H9 (cell line): ENCODE results near the gene LPAR3. TPM values are rescaled to one million over a fixed set of nuclear protein-coding genes. Genes with fewer than 3 reads are reported as not detected.

Experiments
- DNase-seq: peaks from one replicate; pipeline ENCODE4 v3.0.0-alpha.2; 2017
- H2AFZ ChIP-seq: one replicate; pipeline ENCODE4 v1.6.1; 2013; ENCODE audit warnings: mild to moderate bottlenecking, low read length, control low read depth, moderate library complexity
- H2AK5ac ChIP-seq: 2 replicates; pipeline ENCODE4 v1.6.1; 2013; ENCODE audit warnings: low read length, control low read depth, mixed read lengths; ENCODE audit not compliant: insufficient read length
- H2BK120ac ChIP-seq: one replicate; pipeline ENCODE4 v1.6.1; 2013; ENCODE audit warnings: low read depth, mild to moderate bottlenecking, low read length, control low read depth, inconsistent platforms; ENCODE audit not compliant: poor library complexity, severe bottlenecking
- H2BK12ac ChIP-seq: 2 replicates; pipeline ENCODE4 v1.6.1; 2013; ENCODE audit warnings: low read length, control low read depth, mixed read lengths, low read depth; ENCODE audit not compliant: insufficient read length
- H2BK15ac ChIP-seq: 2 replicates; pipeline ENCODE4 v1.6.1; 2013; ENCODE audit warnings: low read depth, low read length, control low read depth
- H2BK20ac ChIP-seq: one replicate; pipeline ENCODE4 v1.6.1; 2013; ENCODE audit warnings: low read depth, mild to moderate bottlenecking, low read length, control low read depth, inconsistent platforms; ENCODE audit not compliant: poor library complexity, severe bottlenecking
- H2BK5ac ChIP-seq: 2 replicates; pipeline ENCODE4 v1.6.1; 2013; ENCODE audit warnings: low read length, control low read depth, mixed read lengths; ENCODE audit not compliant: insufficient read length
- H3K14ac ChIP-seq: 2 replicates; pipeline ENCODE4 v1.6.1; 2013; ENCODE audit warnings: low read length, control low read depth; ENCODE audit not compliant: insufficient read depth
- H3K18ac ChIP-seq: 2 replicates; pipeline ENCODE4 v1.6.1; 2013; ENCODE audit warnings: low read depth, mild to moderate bottlenecking, mixed read lengths, low read length, control low read depth; ENCODE audit not compliant: insufficient read length
- H3K23ac ChIP-seq: 2 replicates; pipeline ENCODE4 v1.6.1; 2013; ENCODE audit warnings: low read length, control low read depth, mixed read lengths, low read depth; ENCODE audit not compliant: insufficient read length
- H3K23me2 ChIP-seq: 2 replicates; pipeline ENCODE4 v1.6.1; 2013; ENCODE audit warnings: low read depth, mild to moderate bottlenecking, mixed read lengths, low read length, control low read depth; ENCODE audit not compliant: insufficient read length, poor library complexity, severe bottlenecking
- H3K27ac ChIP-seq: 2 replicates; pipeline ENCODE4 v1.5.1; 2013; ENCODE audit warnings: low read length, control low read depth, mixed read lengths, low read depth; ENCODE audit not compliant: insufficient read length
- H3K27me3 ChIP-seq: 2 replicates; pipeline ENCODE4 v1.6.1; 2013; ENCODE audit warnings: low read length, control low read depth, inconsistent platforms; ENCODE audit not compliant: insufficient read depth
- H3K4ac ChIP-seq: 2 replicates; pipeline ENCODE4 v1.6.1; 2013; ENCODE audit warnings: low read depth, mild to moderate bottlenecking, control low read depth, inconsistent platforms, low read length, moderate library complexity
- H3K4me1 ChIP-seq: 2 replicates; pipeline ENCODE4 v1.6.1; 2013; ENCODE audit warnings: low read length, control low read depth, inconsistent platforms; ENCODE audit not compliant: insufficient read depth
- H3K4me2 ChIP-seq: 2 replicates; pipeline ENCODE4 v1.6.1; 2013; ENCODE audit warnings: low read length, control low read depth, mixed read lengths; ENCODE audit not compliant: insufficient read length, insufficient read depth
- H3K56ac ChIP-seq: 2 replicates; pipeline ENCODE4 v1.6.1; 2013; ENCODE audit warnings: low read depth, mild to moderate bottlenecking, mixed read lengths, low read length, control low read depth; ENCODE audit not compliant: insufficient read length
- H3K79me1 ChIP-seq: 2 replicates; pipeline ENCODE4 v1.6.1; 2013; ENCODE audit warnings: low read depth, mild to moderate bottlenecking, moderate library complexity, low read length, control low read depth, inconsistent platforms; ENCODE audit not compliant: insufficient read depth, poor library complexity, severe bottlenecking
- H3K79me2 ChIP-seq: 2 replicates; pipeline ENCODE4 v1.6.1; 2013; ENCODE audit warnings: low read length, control low read depth, inconsistent platforms; ENCODE audit not compliant: insufficient read depth
- H3K9ac ChIP-seq: 2 replicates; pipeline ENCODE4 v1.6.1; 2013; ENCODE audit warnings: low read length, control low read depth, mixed read lengths; ENCODE audit not compliant: insufficient read length; ENCODE audit errors: extremely low read depth
- H3K9me3 ChIP-seq: one replicate; pipeline ENCODE4 v1.6.1; 2013; ENCODE audit warnings: low read depth, low read length, inconsistent platforms; ENCODE audit not compliant: control insufficient read depth
- H3T11ph ChIP-seq: one replicate; pipeline ENCODE4 v1.6.1; 2013; ENCODE audit warnings: mild to moderate bottlenecking, low read length, control low read depth, inconsistent platforms
- H4K20me1 ChIP-seq: one replicate; pipeline ENCODE4 v1.6.1; 2013; ENCODE audit not compliant: control insufficient read depth, insufficient read length, insufficient read depth
- H4K5ac ChIP-seq: 2 replicates; pipeline ENCODE4 v1.6.1; 2013; ENCODE audit warnings: low read depth, mild to moderate bottlenecking, mixed read lengths, low read length, control low read depth; ENCODE audit not compliant: insufficient read length
- H4K8ac ChIP-seq: replicated peaks from 2 replicates; pipeline ENCODE4 v1.6.1; 2013; ENCODE audit warnings: low read length, control low read depth, mixed read lengths, low read depth; ENCODE audit not compliant: insufficient read length
- H4K91ac ChIP-seq: 2 replicates; pipeline ENCODE4 v1.6.1; 2013; ENCODE audit warnings: low read depth, mild to moderate bottlenecking, moderate library complexity, mixed read lengths, low read length, control low read depth; ENCODE audit not compliant: insufficient read length
- H3K27ac Mint-ChIP-seq, 3 experiments: 2 replicates in 2 of 3; 3 replicates in 1 of 3; pipeline ENCODE4 v1.8.0; 2020 to 2021; ENCODE audit warnings: mixed read lengths in 3 of 3, mild to moderate bottlenecking in 1 of 3, moderate library complexity in 1 of 3
- H3K27me3 Mint-ChIP-seq: 2 replicates; pipeline ENCODE4 v1.8.0; 2021; ENCODE audit warnings: low read depth, mild to moderate bottlenecking, moderate library complexity, mixed read lengths
- H3K36me3 Mint-ChIP-seq, 3 experiments: 2 replicates in 2 of 3; 3 replicates in 1 of 3; pipeline ENCODE4 v1.8.0; 2020 to 2021; ENCODE audit warnings: low read depth in 3 of 3, mixed read lengths in 3 of 3; ENCODE audit not compliant: insufficient read depth in 1 of 3
- H3K4me1 Mint-ChIP-seq, 2 experiments: 2 replicates each; pipeline ENCODE4 v1.8.0; 2020; ENCODE audit warnings: mixed read lengths in 2 of 2
- H3K4me3 Mint-ChIP-seq, 2 experiments: 2 replicates in 1 of 2; 3 replicates in 1 of 2; pipeline ENCODE4 v1.8.0; 2020 to 2021; ENCODE audit warnings: mild to moderate bottlenecking in 2 of 2, mixed read lengths in 2 of 2, moderate library complexity in 1 of 2
- H3K9me3 Mint-ChIP-seq, 2 experiments: 2 replicates in 1 of 2; 3 replicates in 1 of 2; pipeline ENCODE4 v1.8.0; 2020; ENCODE audit warnings: mild to moderate bottlenecking in 2 of 2, mixed read lengths in 2 of 2, moderate library complexity in 1 of 2
- WGBS: extraction: QIAGEN DNeasy Blood & Tissue Kit; methylation state at CpG from one replicate; pipeline ENCODE4 v1.1.7; 2013; ENCODE audit warnings: missing lambda C conversion rate, low lambda C conversion rate, mixed read lengths; ENCODE audit not compliant: insufficient read length; ENCODE audit errors: extremely low coverage; 5-methylcytosine and 5-hydroxymethylcytosine counted together
- total RNA-seq: library from RNA; stranded (reverse); gene quantifications from 2 replicates; pipeline ENCODE4 v1.2.1, GENCODE V29; 2021
- TF ChIP-seq, protein P1 (sequence below): fragments of 200-600 bp; sonication (generic); conservative IDR thresholded peaks from 3 replicates; pipeline ENCODE4 v1.8.0; 2021; ENCODE audit warnings: antibody characterized with exemption, mild to moderate bottlenecking

Gene LPAR3
- total RNA-seq, 1 experiment from 2014 or later: 3.0 TPM

DNA sequence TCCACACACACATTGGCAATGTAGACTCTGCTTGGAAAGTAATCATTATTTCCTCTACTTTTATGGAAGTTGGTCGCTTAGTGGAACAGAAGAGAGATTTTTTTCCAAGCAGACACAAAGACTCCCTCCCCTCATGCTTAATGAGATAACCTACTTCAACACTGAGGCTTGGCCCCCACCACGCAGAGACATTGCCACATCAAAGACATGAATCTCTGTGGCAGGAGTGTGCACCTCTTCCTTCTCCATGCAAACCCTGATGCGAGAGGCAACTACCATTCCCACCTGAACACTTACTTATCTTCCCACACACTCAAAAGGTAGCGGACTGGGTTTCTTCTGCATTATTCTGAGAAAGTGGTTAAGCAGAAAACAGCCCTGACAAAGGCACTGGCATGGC is 37.3 kb upstream of the LPAR3 start:
- no peaks in the 10 kb centered on the region for H3K9me3 ChIP-seq
- no peak overlapping the region for H3K4me2 ChIP-seq
- no peak overlapping the region for H2BK12ac ChIP-seq
- no peak overlapping the region for H3K23ac ChIP-seq
- Mint-ChIP-seq H3K27ac (peak overlapping the region in 1 of 3 experiments; percentile 20; a peak in 2 of 7 replicates), H3K27me3 (no peaks in the 10 kb centered on the region), H3K9me3 (no peaks in the 10 kb centered on the region), H3K36me3 (no peaks in the 10 kb centered on the region), H3K4me1 (no peaks in the 10 kb centered on the region; a peak in 1 of 4 replicates), H3K4me3 (no peak overlapping the region)
- no peak overlapping the region for H4K91ac ChIP-seq
- no peak overlapping the region for H4K5ac ChIP-seq
- no peak overlapping the region for H3K4ac ChIP-seq
- peaks cover 3% of the 10 kb centered on the region; the same call in 1 of the 2 replicates for H3K4me1 ChIP-seq
- DNase-seq: no peak
- H3K79me1 ChIP-seq: no peaks in the 10 kb centered on the region
- H3K56ac ChIP-seq: no peak overlapping the region
- H3T11ph ChIP-seq: no peak overlapping the region
- no CpG with 5 or more reads among the region's 4 CpGs for WGBS
- H2AFZ ChIP-seq: no peak overlapping the region
- H3K9ac ChIP-seq: no peak overlapping the region
- no peak overlapping the region for H3K14ac ChIP-seq
- TF ChIP-seq, protein P1, sequence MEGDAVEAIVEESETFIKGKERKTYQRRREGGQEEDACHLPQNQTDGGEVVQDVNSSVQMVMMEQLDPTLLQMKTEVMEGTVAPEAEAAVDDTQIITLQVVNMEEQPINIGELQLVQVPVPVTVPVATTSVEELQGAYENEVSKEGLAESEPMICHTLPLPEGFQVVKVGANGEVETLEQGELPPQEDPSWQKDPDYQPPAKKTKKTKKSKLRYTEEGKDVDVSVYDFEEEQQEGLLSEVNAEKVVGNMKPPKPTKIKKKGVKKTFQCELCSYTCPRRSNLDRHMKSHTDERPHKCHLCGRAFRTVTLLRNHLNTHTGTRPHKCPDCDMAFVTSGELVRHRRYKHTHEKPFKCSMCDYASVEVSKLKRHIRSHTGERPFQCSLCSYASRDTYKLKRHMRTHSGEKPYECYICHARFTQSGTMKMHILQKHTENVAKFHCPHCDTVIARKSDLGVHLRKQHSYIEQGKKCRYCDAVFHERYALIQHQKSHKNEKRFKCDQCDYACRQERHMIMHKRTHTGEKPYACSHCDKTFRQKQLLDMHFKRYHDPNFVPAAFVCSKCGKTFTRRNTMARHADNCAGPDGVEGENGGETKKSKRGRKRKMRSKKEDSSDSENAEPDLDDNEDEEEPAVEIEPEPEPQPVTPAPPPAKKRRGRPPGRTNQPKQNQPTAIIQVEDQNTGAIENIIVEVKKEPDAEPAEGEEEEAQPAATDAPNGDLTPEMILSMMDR: no peak
- no peaks in the 10 kb centered on the region for H4K20me1 ChIP-seq
- no peak overlapping the region for H2BK20ac ChIP-seq
- H2BK15ac ChIP-seq: no peak overlapping the region
- no peak overlapping the region for H3K27ac ChIP-seq
- no peaks in the 10 kb centered on the region for H3K27me3 ChIP-seq
- H2BK120ac ChIP-seq: no peak overlapping the region
- no peak overlapping the region for H3K18ac ChIP-seq
- H3K23me2 ChIP-seq: no peaks in the 10 kb centered on the region
- no peak overlapping the region for H2BK5ac ChIP-seq
- no peaks in the 10 kb centered on the region for H3K79me2 ChIP-seq
- no peak overlapping the region for H4K8ac ChIP-seq
- peak overlapping the region; percentile 9 for H2AK5ac ChIP-seq
